Activated CD8-positive, alpha-beta T cell treated with anti-CD3 and anti-CD28 coated beads for 36 hours (primary cell): Measurements from ENCODE around the gene ZNF770. TPM values are rescaled to one million over a fixed set of nuclear protein-coding genes. Genes with fewer than 3 reads are reported as not detected.

Experiments used
- ATAC-seq: fragments of 200-7000 bp; cut with Tn5 transposase; one replicate; pipeline ENCODE4 v1.10.0; 2021; ENCODE audit warnings: mild to moderate bottlenecking, moderate library complexity
- CTCF ChIA-PET: fragments of 350-600 bp; sonication (Branson Sonifier 250); formaldehyde crosslinking; loops from one replicate; lab custom pipeline; 2021; ENCODE audit warnings: antibody characterized with exemption; lab: Charles Lee
- POLR2A ChIA-PET: fragments of 350-600 bp; sonication (Branson Sonifier 250); formaldehyde crosslinking; loops from one replicate; lab custom pipeline; 2021; ENCODE audit warnings: antibody characterized with exemption; lab: Charles Lee
- DNase-seq: peaks from one replicate; pipeline ENCODE4 v3.0.0-alpha.2; 2020
- H3K27ac Mint-ChIP-seq: one replicate; pipeline ENCODE4 v1.8.0; 2021; ENCODE audit warnings: mild to moderate bottlenecking, mixed read lengths
- H3K27me3 Mint-ChIP-seq: one replicate; pipeline ENCODE4 v1.8.0; 2021; ENCODE audit warnings: mixed read lengths
- H3K36me3 Mint-ChIP-seq: one replicate; pipeline ENCODE4 v1.8.0; 2021; ENCODE audit warnings: low read depth, mixed read lengths
- H3K4me1 Mint-ChIP-seq: one replicate; pipeline ENCODE4 v1.8.0; 2021; ENCODE audit warnings: low read depth, mixed read lengths
- H3K4me3 Mint-ChIP-seq: one replicate; pipeline ENCODE4 v1.8.0; 2021; ENCODE audit warnings: mild to moderate bottlenecking, moderate library complexity, mixed read lengths
- H3K9me3 Mint-ChIP-seq: one replicate; pipeline ENCODE4 v1.8.0; 2021; ENCODE audit warnings: mixed read lengths
- CTCF ChIP-seq: fragments of 200-600 bp; IDR thresholded peaks from one replicate; pipeline ENCODE4 v1.8.0; 2022; ENCODE audit warnings: antibody characterized with exemption, mild to moderate bottlenecking
- intact Hi-C: fragments of 100-400 bp; cut with micrococcal nuclease; formaldehyde crosslinking; loops from one replicate; pipeline ENCODE4 v1.10.0; 2022
- total RNA-seq, 2 experiments: library from RNA; stranded (reverse); gene quantifications; one replicate each; pipeline ENCODE4 v1.2.3, GENCODE V29; 2021

The ZNF770 gene, protein sequence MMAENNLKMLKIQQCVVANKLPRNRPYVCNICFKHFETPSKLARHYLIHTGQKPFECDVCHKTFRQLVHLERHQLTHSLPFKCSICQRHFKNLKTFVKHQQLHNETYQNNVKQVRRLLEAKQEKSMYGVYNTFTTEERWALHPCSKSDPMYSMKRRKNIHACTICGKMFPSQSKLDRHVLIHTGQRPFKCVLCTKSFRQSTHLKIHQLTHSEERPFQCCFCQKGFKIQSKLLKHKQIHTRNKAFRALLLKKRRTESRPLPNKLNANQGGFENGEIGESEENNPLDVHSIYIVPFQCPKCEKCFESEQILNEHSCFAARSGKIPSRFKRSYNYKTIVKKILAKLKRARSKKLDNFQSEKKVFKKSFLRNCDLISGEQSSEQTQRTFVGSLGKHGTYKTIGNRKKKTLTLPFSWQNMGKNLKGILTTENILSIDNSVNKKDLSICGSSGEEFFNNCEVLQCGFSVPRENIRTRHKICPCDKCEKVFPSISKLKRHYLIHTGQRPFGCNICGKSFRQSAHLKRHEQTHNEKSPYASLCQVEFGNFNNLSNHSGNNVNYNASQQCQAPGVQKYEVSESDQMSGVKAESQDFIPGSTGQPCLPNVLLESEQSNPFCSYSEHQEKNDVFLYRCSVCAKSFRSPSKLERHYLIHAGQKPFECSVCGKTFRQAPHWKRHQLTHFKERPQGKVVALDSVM
- 10 to 100 TPM; 67.0 to 67.2 TPM for total RNA-seq

DNA sequence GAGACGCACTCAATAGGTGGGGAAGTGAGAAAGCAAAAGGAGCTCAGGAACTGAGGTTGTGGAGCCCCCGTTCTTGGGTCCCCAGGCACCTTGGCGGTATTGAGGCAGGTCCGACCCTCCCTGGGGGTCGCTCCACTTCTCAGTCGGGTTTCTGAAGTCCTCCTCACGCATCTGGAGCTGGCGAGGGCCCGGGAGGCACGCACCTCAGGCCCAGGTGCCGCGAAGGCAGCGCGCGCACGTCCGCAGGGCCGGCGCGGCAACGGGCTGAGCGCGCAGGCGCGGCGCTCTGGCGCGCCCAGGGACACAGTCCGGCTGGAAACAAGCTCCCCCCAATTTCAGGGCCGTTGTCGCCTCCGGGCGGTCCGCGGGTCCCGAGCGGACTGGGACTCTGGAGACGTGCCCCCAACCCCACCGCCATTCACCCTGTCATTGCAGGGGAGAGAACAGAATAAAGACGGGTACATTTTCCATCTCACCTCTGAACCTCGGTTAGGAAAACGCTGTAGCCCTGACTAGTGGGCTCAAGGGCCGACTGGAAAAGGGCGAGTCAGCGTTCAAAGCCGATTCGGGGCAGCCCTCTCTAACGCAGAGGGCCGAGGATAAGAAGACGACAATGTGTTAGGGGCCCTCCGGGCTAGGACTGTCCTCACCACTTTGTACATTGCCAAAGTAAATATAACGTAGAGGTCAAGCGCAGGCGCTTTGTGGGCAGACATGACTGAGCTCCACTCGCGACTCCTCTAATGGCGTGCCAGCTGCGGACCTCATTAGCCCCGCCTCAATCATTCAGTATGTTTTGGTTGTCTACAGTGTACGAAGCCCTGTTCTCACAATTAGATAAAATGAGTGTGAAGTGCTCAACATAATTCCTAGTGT lies at the start of gene ZNF770:
TSS of gene ZNF770 (minus strand) at position 261 of the 876 bp plus-strand sequence. CDS start 4,853 bp downstream, outside the sequence.
- no peak for TF ChIP-seq CTCF
- H3K27me3 Mint-ChIP-seq: no peaks in the 10 kb centered on the region
- ATAC-seq (peak; percentile 90), DNase-seq (peak; percentile 79)
- peaks cover 30% of the 10 kb centered on the region for H3K4me1 Mint-ChIP-seq
- no peaks in the 10 kb centered on the region for H3K9me3 Mint-ChIP-seq
- peak within 1 kb of the TSS; percentile 96 for H3K27ac Mint-ChIP-seq
- ChIA-PET CTCF (interaction anchor here (1.1 to 2.7 kb wide), 4 partner anchors 11 to 18 kb away, joined by 3 to 20 read pairs (median 12); partner anchors contain the start of gene AQR), POLR2A (interaction anchor here (0.5 to 3.4 kb wide), 8 partner anchors 12 to 1591 kb away, joined by 3 to 33 read pairs (median 4); partner anchors contain the start of genes AQR, AVEN and CDIN1)
- intact Hi-C loops: loop anchor here (2.0 kb wide), 1 partner anchor 19 kb away; the partner anchor contains the start of gene AQR
- peaks cover 26% of the 10 kb centered on the region for H3K36me3 Mint-ChIP-seq
- H3K4me3 Mint-ChIP-seq: peak within 1 kb of the TSS; percentile 97

- intact Hi-C loops: no loop called here
- CTCF ChIA-PET: no interaction called here
These were observed 40.3 kb upstream of the ZNF770 start for GRCh38 chr15:35028235-35028984.

GRCh38 chr15:35023804-35024203 lies 35.7 kb upstream of the ZNF770 start:
- intact Hi-C loops: no loop called here
- Mint-ChIP-seq H3K4me3 (no peak overlapping the region), H3K27ac (no peak overlapping the region), H3K4me1 (peaks cover 2% of the 10 kb centered on the region), H3K9me3 (no peaks in the 10 kb centered on the region), H3K27me3 (peaks cover 10% of the 10 kb centered on the region), H3K36me3 (no peaks in the 10 kb centered on the region)
- ChIA-PET POLR2A (no interaction called here), CTCF (no interaction called here)
- TF ChIP-seq CTCF: no peak
- DNase-seq: no peak
- ATAC-seq: no peak

More at GRCh38 chr15:35028235-35028984, 40.3 kb upstream of the ZNF770 start:
- no peaks in the 10 kb centered on the region for H3K9me3 Mint-ChIP-seq
- no peak overlapping the region for H3K4me3 Mint-ChIP-seq
- no peak overlapping the region for H3K27ac Mint-ChIP-seq
- no peaks in the 10 kb centered on the region for H3K4me1 Mint-ChIP-seq
- peaks cover 6% of the 10 kb centered on the region for H3K27me3 Mint-ChIP-seq
- no peak for ATAC-seq
- H3K36me3 Mint-ChIP-seq: no peaks in the 10 kb centered on the region
- no peak for DNase-seq
- no peak for TF ChIP-seq CTCF
- POLR2A ChIA-PET: no interaction called here

DNA sequence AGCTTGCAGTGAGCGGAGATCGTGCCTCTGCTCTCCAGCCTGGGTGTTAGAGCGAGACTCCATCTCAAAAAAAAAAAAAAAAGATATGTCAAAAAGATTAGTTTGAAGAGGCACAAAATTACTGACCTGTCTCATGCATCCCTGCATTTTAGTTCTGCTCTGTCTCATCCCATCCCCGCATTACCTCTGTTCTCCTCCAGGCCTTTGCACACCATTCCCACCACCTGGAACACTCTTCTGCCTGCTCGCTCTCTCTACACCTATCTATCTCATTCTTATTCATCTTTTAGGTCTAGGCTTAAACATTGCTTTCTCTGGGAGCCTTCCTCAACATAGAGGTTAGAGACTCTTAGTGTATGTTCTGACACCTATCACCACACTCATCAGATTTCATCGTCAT lies 32.9 kb upstream of the ZNF770 start:
- Mint-ChIP-seq H3K27ac (no peak overlapping the region), H3K36me3 (no peaks in the 10 kb centered on the region), H3K4me3 (no peak overlapping the region), H3K9me3 (no peaks in the 10 kb centered on the region), H3K27me3 (peaks cover 10% of the 10 kb centered on the region), H3K4me1 (peaks cover 2% of the 10 kb centered on the region)
- no peak for ATAC-seq
- TF ChIP-seq CTCF: no peak
- CTCF ChIA-PET: no interaction called here
- intact Hi-C loops: no loop called here
- POLR2A ChIA-PET: no interaction called here
- no peak for DNase-seq
